Hepatocyte (in vitro differentiated cells): ENCODE measurements around the gene ATP8A2.

Source experiments
- EZH2 ChIP-seq: fragments of 200-600 bp; sonication (generic); IDR thresholded peaks from 2 replicates; pipeline ENCODE4 v1.6.1; 2016; ENCODE audit warnings: antibody characterized with exemption, mild to moderate bottlenecking, borderline replicate concordance
- EZH2phosphoT487 ChIP-seq: fragments of 200-600 bp; sonication (generic); IDR thresholded peaks from one replicate; pipeline ENCODE4 v1.6.1; 2018; ENCODE audit warnings: antibody characterized with exemption, mild to moderate bottlenecking, low read depth, moderate library complexity; ENCODE audit not compliant: unreplicated experiment, severe bottlenecking
- TF ChIP-seq, protein P1 (sequence below): fragments of 200-600 bp; sonication (generic); IDR thresholded peaks from 2 replicates; pipeline ENCODE4 v1.5.1; 2016; ENCODE audit warnings: antibody characterized with exemption, mild to moderate bottlenecking; ENCODE audit not compliant: poor library complexity

DNA sequence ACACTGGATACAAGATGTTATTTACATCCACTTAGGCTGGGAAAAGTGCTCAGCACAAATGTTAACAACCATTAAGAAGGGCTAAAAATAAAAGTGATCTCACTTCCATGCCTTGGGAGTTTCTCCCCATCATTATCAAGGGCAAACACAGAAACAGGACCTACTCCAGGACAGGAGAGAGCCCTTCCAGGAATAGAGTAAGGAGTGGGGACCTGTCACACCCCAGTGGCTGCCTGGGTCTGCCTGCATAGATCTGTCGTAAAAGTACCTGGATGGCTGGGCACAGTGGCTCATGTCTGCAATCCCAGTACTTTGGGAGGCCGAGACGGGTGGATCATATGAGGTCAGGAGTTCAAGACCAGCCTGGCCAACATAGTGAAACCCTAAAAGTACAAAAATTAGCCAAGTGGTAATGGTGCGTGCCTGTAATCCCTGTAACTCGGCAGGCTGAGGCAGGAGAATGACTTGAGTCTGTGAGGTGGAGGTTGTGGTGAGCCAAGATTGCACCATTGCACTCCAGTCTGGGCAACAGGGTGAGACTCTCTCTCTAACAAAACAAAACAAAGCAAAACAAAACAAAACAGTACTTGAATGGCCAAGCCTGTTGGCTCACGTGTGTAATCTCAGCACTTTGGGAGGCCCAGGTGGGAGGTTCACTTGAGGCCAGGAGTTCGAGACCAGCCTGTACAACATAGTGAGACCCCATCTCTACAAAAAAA is 5.6 kb downstream of the ATP8A2 start:
- TF ChIP-seq, protein P1, sequence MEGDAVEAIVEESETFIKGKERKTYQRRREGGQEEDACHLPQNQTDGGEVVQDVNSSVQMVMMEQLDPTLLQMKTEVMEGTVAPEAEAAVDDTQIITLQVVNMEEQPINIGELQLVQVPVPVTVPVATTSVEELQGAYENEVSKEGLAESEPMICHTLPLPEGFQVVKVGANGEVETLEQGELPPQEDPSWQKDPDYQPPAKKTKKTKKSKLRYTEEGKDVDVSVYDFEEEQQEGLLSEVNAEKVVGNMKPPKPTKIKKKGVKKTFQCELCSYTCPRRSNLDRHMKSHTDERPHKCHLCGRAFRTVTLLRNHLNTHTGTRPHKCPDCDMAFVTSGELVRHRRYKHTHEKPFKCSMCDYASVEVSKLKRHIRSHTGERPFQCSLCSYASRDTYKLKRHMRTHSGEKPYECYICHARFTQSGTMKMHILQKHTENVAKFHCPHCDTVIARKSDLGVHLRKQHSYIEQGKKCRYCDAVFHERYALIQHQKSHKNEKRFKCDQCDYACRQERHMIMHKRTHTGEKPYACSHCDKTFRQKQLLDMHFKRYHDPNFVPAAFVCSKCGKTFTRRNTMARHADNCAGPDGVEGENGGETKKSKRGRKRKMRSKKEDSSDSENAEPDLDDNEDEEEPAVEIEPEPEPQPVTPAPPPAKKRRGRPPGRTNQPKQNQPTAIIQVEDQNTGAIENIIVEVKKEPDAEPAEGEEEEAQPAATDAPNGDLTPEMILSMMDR = no peak
- TF ChIP-seq EZH2 (no peak), EZH2phosphoT487 (no peak)
